GM18907 (cell line): ENCODE data around the gene ZNF622.
"Not testable (repeated sequence)": the region's sequence is repeated elsewhere in the genome, so short reads cannot be mapped to it uniquely, and the experiment has no call there.

Source experiments
- ATAC-seq: cut with Tn5 transposase; IDR thresholded peaks from one replicate; pipeline ENCODE4 v1.9.1; 2021; ENCODE audit warnings: mild to moderate bottlenecking, moderate library complexity; ENCODE audit not compliant: unreplicated experiment

Gene ZNF622

DNA sequence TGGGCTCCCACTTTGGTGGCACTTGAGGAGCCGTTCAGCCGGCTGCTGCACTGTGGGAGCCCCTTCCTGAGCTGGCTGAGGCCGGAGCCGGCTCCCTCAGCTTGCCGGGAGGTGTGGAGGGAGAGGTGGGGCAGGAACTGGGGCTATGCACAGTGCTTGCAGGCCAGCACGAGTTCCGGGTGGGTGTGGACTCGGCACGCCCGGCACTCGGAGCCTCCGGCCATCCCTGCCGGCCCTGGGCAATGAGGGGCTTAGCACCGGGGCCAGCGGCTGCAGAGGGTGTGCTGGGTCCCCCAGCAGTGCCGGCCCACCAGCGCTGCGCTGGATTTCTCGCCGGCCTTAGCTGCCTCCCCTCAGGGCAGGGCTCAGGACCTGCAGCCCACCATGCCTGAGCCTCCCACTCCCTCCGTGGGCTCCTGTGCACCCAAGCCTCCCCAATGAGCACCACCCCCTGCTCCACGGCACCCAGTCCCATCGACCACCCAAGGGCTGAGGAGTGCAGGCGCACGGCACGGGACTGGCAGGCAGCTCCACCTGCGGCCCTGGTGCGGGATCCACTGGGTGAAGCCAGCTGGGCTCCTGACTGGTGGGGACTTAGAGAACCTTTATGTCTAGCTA is 29.4 kb downstream of the ZNF622 start:
- not testable (repeated sequence) for ATAC-seq

DNA sequence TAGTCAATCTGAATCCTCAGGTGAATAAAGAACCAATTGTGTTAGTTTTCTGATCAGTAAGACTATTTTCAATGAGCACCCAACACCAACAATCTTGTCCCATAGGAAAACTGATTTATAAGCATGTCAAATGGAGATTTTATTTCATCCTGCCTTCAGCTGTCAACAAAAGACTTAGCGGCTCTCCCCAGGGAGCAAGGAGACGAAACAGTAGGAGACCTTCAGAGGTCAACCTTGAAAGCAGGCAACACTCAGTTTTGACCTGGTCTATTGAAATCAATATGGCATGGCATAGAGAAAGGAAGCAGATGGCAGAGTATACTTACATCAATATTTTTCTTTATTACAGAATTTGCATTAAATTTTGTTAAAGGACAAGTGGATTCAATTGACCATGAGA is 34.1 kb downstream of the ZNF622 start:
- ATAC-seq, result no peak

DNA sequence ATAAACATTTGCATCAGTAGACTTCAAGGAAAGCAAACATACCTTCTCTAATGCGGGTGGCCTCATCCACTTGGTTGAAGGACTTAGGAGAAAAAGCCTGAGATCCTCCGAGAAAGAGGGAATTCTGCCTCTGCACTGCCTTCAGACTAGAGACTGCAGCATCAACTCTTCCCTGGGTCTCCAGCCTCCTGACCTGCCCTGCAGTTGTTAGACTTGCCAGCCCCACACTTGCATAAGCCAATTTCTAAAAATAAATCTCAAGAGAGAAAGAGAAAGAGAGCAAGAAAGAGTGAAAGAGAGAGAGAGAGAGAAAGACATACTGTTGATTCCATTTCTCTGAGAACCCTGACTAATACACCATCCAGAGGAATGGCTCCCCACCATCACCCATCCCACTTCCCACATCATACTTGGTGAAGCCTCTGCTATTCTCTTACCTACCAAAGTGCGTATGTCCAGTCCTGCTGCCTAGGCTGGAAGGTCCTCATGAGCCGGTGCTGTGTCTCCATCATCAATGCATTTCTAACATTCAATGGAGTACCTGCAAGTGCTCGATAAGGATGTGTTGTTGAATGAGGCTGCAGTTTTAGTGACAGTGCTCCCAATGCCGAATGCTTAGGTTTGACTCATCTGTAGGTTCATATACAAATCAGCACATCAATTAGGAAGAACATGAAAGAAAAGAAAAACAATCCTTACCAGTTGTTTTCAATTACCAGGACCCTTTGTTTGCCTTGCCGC is 35.1 kb downstream of the ZNF622 start:
- ATAC-seq, result no peak

DNA sequence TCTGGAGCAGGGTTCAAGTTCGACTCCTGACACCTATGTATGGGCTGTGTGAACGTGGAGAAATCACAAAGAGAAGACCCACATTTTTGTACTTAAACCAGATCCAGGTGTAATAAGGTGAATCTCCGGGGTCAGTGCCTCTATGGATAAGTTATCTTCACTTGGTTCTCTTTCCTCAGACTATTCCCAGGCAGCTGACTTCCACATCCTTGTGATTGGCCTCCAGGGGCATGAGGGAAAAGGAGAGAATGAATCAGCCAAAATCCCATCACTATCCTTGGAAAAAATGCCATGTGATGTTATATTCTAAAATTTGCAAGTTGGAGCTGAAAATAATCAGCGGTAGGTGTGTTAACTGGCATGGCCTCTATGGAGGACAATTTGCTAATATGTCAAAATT is 37.2 kb downstream of the ZNF622 start:
- no peak for ATAC-seq

DNA sequence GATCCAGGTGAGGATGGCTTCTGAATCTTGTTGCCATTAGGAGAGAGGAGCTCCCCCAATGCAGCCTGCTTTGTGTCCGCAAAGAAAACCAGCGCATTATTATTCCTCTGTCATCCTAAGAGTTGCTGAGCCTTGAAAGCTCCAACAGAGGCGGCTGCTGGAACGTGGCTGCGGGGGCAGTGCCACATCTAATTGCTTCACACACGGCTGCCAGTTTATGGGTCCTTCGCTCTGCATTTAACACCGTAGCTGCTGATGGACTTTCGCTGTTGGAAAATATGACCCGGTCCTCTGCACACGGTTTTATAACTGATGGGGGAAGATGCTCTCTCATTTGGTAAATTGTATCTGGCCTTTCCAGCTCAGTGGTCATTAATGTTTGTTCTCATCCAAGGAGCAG is 38.0 kb downstream of the ZNF622 start:
- no peak for ATAC-seq

DNA sequence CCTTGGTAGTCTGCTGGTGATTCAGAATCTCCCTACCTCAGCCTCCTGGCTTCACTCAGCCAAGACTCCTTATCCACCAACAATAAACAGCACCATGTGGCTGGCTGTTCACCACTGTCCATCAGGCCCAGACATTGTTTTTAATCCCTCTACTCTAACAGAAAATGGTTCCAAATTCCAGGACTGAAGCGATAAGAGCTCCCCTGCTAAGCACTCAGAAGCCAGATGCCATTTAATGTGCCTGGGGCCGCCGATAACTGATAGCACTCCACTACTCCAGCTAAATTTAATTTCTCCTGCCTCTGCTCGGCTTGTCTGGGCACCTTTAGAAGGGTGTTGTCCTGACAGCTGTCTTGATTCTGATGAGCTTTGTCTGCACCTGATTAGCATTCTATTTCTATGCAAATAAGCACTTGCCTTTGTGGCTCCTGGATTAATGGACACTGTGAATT is 47.1 kb downstream of the ZNF622 start:
- ATAC-seq, result no peak

DNA sequence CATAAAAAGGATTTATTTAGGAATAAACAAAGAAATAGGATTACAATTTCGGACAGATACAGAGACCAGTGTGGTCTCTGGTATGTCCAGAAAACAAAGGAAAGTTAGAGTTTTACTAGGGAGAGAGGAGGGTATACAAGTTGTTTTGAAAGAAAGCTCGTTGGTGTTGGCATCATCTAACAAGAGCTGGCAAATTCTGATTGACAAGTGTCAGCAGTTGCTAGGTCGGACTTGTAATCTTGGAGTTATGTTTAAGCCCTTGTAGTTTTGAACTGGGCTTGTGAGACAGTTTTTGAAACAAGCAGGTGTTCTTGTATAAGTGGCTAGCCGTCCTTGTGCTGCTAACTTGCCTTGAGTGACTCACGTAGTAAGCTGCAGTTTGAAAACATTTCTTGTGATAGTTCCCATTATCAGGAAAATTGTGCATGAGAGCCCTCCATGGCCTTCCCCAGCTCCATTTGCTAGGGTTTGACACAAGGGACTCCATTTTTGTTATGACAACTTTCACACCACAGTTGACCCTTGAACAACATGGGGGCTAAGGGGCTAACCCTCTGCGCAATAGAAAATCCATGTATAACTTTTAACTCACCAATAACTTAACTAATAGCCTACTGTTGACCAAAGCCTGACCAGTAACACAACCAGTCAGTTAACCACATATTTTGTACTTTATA is 48.1 kb downstream of the ZNF622 start:
- ATAC-seq, result no peak

DNA sequence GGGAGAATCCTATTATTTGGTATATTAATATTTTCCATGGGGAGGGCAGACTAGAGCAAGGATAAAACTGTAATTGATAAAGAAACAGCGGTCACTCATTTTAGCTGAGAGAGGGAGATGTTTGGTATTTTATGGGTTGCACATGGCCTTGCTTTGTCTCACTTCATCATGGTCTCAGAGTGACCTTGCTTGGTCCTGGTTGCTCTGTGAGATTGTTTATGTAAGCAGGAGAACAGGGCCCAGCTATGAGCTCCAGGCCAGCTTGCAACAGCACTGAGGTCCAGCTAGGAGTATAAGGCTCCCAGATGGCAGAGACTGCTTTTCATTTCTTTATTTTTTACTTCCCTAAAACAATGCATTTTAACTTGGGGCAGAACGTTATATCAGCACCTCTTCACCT is 50.7 kb downstream of the ZNF622 start:
- no peak for ATAC-seq

DNA sequence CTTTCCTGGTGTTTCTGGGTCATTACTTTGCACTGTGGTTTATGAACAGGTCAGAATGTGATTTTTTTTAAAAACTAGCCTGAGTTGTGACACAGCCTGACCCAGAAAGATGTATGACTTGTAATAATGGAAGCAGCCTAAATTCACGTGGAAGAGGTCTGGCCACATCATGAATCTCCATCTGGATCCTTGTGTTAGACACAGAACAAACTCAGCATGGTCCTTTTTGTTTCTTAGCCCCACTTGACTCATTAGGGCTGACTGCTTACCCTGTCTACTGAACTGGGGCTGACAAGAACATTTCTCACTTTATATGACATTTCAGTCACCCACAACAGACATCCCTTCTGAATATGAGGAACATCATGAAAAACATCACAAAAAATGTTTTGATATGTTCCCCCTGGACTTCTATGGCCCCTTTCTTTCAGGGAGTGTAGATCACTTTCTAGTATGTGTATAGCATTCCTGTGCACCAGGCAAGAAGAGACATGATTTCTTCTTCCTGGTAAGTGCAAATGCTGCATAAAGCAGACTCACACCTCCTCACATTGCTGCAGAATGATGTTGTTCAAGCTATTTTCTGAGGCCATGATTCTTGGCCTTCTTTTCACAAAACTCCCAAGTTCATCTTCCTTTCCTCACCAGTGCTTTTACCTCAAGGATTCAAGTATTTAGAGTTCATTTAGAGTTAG is 52.3 kb downstream of the ZNF622 start:
- no peak for ATAC-seq

DNA sequence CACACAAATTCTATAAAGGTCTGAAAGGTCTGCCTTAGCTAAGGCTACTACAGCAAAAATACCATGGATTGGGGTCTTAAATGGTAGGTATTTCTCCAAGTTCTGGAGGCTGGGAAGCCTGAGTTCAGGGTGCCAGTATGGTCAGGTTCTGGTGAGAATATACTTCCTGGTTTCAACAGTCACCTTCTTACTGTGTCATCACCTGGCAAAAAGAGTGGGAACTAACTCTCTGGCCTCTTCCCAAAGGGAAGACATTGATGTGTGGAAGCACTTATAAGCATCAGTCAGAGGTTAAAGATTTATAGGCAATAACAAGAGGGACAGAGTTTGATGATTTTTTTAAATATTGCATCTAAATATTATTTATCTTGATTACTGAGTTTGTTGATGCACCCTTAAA is 53.0 kb downstream of the ZNF622 start:
- no peak for ATAC-seq

DNA sequence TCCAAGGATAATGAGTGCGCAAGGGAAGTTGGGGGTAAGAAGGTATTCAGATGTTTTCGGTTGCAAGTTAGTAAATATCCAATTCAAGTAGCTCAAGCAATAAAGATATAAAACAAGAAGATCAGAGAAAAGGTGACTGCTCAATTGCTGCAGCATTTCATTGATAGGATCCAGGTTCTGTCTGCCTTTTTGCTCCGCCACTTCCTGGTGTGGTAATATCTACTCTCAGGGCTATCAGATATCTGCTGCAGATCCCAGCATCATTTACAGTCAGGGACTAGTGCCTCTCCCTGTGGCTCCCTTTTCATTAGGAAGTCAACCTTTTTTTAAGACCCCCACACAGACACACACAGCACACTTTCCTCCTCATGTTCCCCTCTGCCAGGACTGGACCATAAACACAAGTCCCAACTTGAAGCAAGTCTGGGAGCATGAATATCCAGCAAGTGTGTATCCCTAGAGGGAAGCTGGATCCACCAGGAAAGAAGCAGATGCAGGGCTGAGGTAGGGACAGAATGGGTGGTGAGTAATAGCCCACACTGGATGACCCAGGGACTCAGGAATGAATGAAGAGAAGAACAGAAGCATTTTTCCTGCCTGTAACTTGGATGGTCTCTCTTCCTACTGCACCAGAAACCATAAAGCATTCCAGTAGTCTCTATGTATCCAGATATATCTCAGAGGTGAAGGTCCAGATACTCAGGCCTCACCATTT is 53.7 kb downstream of the ZNF622 start:
- no peak for ATAC-seq

DNA sequence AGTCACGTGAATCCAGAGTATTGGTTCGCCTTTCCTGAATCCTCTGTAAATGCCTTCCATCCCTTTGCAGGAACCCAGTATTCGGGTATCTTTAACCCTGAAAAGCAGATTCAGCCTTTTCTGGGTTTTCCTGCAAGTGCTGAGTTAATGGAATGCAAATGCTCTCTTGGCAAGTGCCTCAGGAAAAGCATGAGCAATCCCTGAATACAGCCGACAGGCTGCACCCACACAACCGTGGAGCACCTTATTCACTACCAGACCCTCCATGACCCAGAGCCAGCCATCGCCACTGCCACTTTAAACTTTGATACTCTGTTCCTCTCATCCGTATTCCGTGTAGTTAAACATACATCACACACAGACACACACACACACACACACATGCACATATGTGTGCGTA is 54.4 kb downstream of the ZNF622 start:
- ATAC-seq, result no peak

DNA sequence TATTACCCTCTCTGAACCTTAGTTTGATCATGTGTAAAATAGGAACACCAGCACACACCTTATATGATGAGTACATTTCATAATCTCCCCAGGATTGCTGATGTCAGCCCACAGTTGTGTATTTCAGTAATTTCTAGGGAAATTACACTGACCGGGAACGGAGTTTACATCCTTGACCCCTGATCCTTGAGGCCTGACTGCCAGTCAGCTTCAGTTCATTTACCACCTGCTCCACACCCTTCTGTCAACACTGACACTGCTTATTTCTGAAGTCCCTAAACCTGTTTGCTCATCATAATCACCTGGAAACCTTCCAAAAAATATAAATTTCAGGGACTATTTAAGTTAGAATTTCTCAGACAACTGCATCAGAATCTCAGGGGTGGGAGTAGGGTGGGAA is 55.3 kb downstream of the ZNF622 start:
- no peak for ATAC-seq

DNA sequence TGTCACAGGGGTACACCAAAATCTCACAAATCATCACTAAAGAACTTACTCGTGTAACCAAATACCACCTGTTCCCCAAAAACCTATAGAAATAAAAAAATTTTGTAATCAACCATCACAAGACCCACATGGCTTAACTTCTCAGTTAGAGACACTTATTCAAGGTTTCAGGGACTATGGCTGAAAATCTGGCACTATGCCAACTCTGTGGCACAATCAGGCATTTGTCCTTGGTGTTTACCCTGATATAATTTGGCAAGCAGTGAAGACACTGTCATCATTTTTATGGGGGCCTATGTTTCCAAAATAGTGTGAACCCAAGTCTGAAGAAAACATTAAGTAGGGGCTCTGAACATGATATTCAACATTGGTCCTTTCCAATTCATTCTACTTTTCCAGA is 59.0 kb downstream of the ZNF622 start:
- no peak for ATAC-seq

DNA sequence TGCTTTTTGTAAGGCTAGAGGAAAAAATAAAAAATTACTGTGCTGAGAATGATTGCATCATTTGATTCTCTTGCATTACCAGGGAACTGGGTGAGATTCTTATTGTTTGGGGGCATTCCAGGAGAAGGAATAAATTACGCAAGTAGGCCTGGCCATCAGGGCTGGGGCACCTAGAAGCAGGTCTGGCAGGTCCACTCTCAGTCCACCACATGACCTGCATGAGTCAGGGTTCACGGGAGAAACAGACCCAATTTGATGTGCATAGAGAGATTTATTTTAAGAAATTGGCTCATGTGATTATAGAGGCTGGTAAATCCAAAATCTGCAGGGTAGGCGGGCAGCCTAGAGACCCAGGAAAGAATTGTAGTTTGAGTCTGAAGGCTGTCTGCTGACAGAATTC is 59.6 kb downstream of the ZNF622 start:
- no peak for ATAC-seq
